ENCODE measurements around the gene NOD1.
A peak's percentile ranks its signal among the peaks of the same experiment; 100 is the strongest.

NOD1 gene

GRCh38 chr7:30413864-30414263, 64.7 kb downstream of the NOD1 start:
- no peak for TF ChIP-seq CTCF (IDR thresholded peaks at IDR 0.05; ENCODE audit: low read depth, low read length)

GRCh38 chr7:30412782-30413504, 65.6 kb downstream of the NOD1 start:
- Histone ChIP-seq H3K27me3 (no peaks in the 10 kb centered on the region), H3K36me3 (no peaks in the 10 kb centered on the region), H3K4me3 (ENCODE audit: low read depth, low read length) (no peak overlapping the region), H3K9me3 (no peaks in the 10 kb centered on the region), H3K4me1 (no peaks in the 10 kb centered on the region)
- peak; percentile 38 for DNase-seq
- TF ChIP-seq CTCF (IDR thresholded peaks at IDR 0.05; ENCODE audit: low read depth, low read length), result peak; percentile 64

More at GRCh38 chr7:30413864-30414263, 64.7 kb downstream of the NOD1 start:
- no peaks in the 10 kb centered on the region for H3K9me3 ChIP-seq
- H3K4me3 ChIP-seq (ENCODE audit: low read depth, low read length), result no peak overlapping the region
- DNase-seq, result no peak
- no peaks in the 10 kb centered on the region for H3K4me1 ChIP-seq
- no peaks in the 10 kb centered on the region for H3K36me3 ChIP-seq
- no peaks in the 10 kb centered on the region for H3K27me3 ChIP-seq

GRCh38 chr7:30411897-30412296, 66.7 kb downstream of the NOD1 start:
- Histone ChIP-seq H3K4me1 (no peaks in the 10 kb centered on the region), H3K36me3 (no peaks in the 10 kb centered on the region), H3K9me3 (no peaks in the 10 kb centered on the region), H3K4me3 (ENCODE audit: low read depth, low read length) (no peak overlapping the region), H3K27me3 (no peaks in the 10 kb centered on the region)
- no peak for DNase-seq
- no peak for TF ChIP-seq CTCF (IDR thresholded peaks at IDR 0.05; ENCODE audit: low read depth, low read length)

- no peaks in the 10 kb centered on the region for H3K27me3 ChIP-seq
- H3K4me3 ChIP-seq (ENCODE audit: low read depth, low read length), result no peak overlapping the region
- H3K9me3 ChIP-seq, result no peaks in the 10 kb centered on the region
- no peak for TF ChIP-seq CTCF (IDR thresholded peaks at IDR 0.05; ENCODE audit: low read depth, low read length)
- H3K36me3 ChIP-seq, result no peaks in the 10 kb centered on the region
- DNase-seq, result no peak
- no peaks in the 10 kb centered on the region for H3K4me1 ChIP-seq
Observed at GRCh38 chr7:30411173-30411572, 67.4 kb downstream of the NOD1 start.

- Histone ChIP-seq H3K4me1 (no peaks in the 10 kb centered on the region), H3K9me3 (no peaks in the 10 kb centered on the region), H3K27me3 (no peaks in the 10 kb centered on the region), H3K36me3 (no peaks in the 10 kb centered on the region), H3K4me3 (ENCODE audit: low read depth, low read length) (no peak overlapping the region)
- no peak for DNase-seq
- no peak for TF ChIP-seq CTCF (IDR thresholded peaks at IDR 0.05; ENCODE audit: low read depth, low read length)
Observed at GRCh38 chr7:30406664-30407425, 71.7 kb downstream of the NOD1 start.

GRCh38 chr7:30405179-30405578, 73.4 kb downstream of the NOD1 start:
- Histone ChIP-seq H3K9me3 (no peaks in the 10 kb centered on the region), H3K4me3 (ENCODE audit: low read depth, low read length) (no peak overlapping the region), H3K4me1 (no peaks in the 10 kb centered on the region), H3K27me3 (no peaks in the 10 kb centered on the region), H3K36me3 (no peaks in the 10 kb centered on the region)
- TF ChIP-seq CTCF (IDR thresholded peaks at IDR 0.05; ENCODE audit: low read depth, low read length), result no peak
- no peak for DNase-seq

All from BE2C (cell line).